Measurements from ENCODE around the gene RARRES1.

The RARRES1 gene

GRCh38 chr3:158768881-158769543, 36.8 kb upstream of the RARRES1 start:
- no peak for DNase-seq (ENCODE audit: extremely low spot score)
- ChIA-PET CTCF (no interaction called here), POLR2A (no interaction called here)
- TF ChIP-seq HDGF (IDR thresholded peaks at IDR 0.05; ENCODE audit: borderline replicate concordance): no peak
- no peak for TF ChIP-seq ZNF384 (IDR thresholded peaks at IDR 0.05)
- TF ChIP-seq TARDBP (IDR thresholded peaks at IDR 0.05): no peak
- no peak for TF ChIP-seq ELF4 (IDR thresholded peaks at IDR 0.05)
- no peak for TF ChIP-seq L3MBTL2 (conservative IDR thresholded peaks at IDR 0.05)
- no peak for TF ChIP-seq FOXM1 (IDR thresholded peaks at IDR 0.05; ENCODE audit: borderline replicate concordance)
- TF ChIP-seq ARNT (IDR thresholded peaks at IDR 0.05): no peak
- no peak for TF ChIP-seq PKNOX1 (IDR thresholded peaks at IDR 0.05)
- no peak for TF ChIP-seq CTBP1 (IDR thresholded peaks at IDR 0.05; ENCODE audit: borderline replicate concordance)
- TF ChIP-seq NFRKB (IDR thresholded peaks at IDR 0.05): no peak
- no peak for TF ChIP-seq SUZ12 (IDR thresholded peaks at IDR 0.05)
- TF ChIP-seq SP1 (IDR thresholded peaks at IDR 0.05): no peak
- no peak for TF ChIP-seq FOXA1 (IDR thresholded peaks at IDR 0.05)
- TF ChIP-seq BHLHE40 (IDR thresholded peaks at IDR 0.05; ENCODE audit: borderline replicate concordance): no peak
- TF ChIP-seq LEF1 (IDR thresholded peaks at IDR 0.05; ENCODE audit: borderline replicate concordance): no peak
- TF ChIP-seq FOXK2 (IDR thresholded peaks at IDR 0.05): no peak

GRCh38 chr3:158768361-158768787, 36.1 kb upstream of the RARRES1 start:
- TF ChIP-seq TARDBP (IDR thresholded peaks at IDR 0.05) (no peak), ZNF384 (IDR thresholded peaks at IDR 0.05) (no peak), FOXA1 (IDR thresholded peaks at IDR 0.05) (no peak), L3MBTL2 (conservative IDR thresholded peaks at IDR 0.05) (no peak), ARNT (IDR thresholded peaks at IDR 0.05) (no peak), SUZ12 (IDR thresholded peaks at IDR 0.05) (no peak), FOXK2 (IDR thresholded peaks at IDR 0.05) (no peak), FOXM1 (IDR thresholded peaks at IDR 0.05; ENCODE audit: borderline replicate concordance) (no peak), PKNOX1 (IDR thresholded peaks at IDR 0.05) (no peak), HDGF (IDR thresholded peaks at IDR 0.05; ENCODE audit: borderline replicate concordance) (no peak), CTBP1 (IDR thresholded peaks at IDR 0.05; ENCODE audit: borderline replicate concordance) (no peak)
- CTCF ChIA-PET: no interaction called here
- DNase-seq (ENCODE audit: extremely low spot score): no peak
- POLR2A ChIA-PET: no interaction called here

- ChIA-PET POLR2A (no interaction called here), CTCF (no interaction called here)
- DNase-seq (ENCODE audit: extremely low spot score): no peak
- TF ChIP-seq SUZ12 (IDR thresholded peaks at IDR 0.05) (no peak), ELF4 (IDR thresholded peaks at IDR 0.05) (no peak)
These were observed 34.1 kb upstream of the RARRES1 start for GRCh38 chr3:158766364-158766763.

- ChIA-PET CTCF (no interaction called here), POLR2A (no interaction called here)
- no peak for DNase-seq (ENCODE audit: extremely low spot score)
- no peak for TF ChIP-seq CTBP1 (IDR thresholded peaks at IDR 0.05; ENCODE audit: borderline replicate concordance)
- no peak for TF ChIP-seq PKNOX1 (IDR thresholded peaks at IDR 0.05)
- no peak for TF ChIP-seq ELF4 (IDR thresholded peaks at IDR 0.05)
These were observed 33.4 kb upstream of the RARRES1 start for GRCh38 chr3:158765518-158766205.

GRCh38 chr3:158763421-158763820, 31.2 kb upstream of the RARRES1 start:
- ChIA-PET CTCF (no interaction called here), POLR2A (no interaction called here)
- no peak for DNase-seq (ENCODE audit: extremely low spot score)
- TF ChIP-seq FOXA1 (IDR thresholded peaks at IDR 0.05) (no peak), LEF1 (IDR thresholded peaks at IDR 0.05; ENCODE audit: borderline replicate concordance) (no peak), ELF4 (IDR thresholded peaks at IDR 0.05) (no peak), HDGF (IDR thresholded peaks at IDR 0.05; ENCODE audit: borderline replicate concordance) (no peak), BHLHE40 (IDR thresholded peaks at IDR 0.05; ENCODE audit: borderline replicate concordance) (no peak)

- no peak for DNase-seq (ENCODE audit: extremely low spot score)
- ChIA-PET POLR2A (no interaction called here), CTCF (no interaction called here)
- TF ChIP-seq FOXA1 (IDR thresholded peaks at IDR 0.05): no peak
- TF ChIP-seq ELF4 (IDR thresholded peaks at IDR 0.05): no peak
- TF ChIP-seq PKNOX1 (IDR thresholded peaks at IDR 0.05): no peak
- TF ChIP-seq SP1 (IDR thresholded peaks at IDR 0.05): no peak
- no peak for TF ChIP-seq BHLHE40 (IDR thresholded peaks at IDR 0.05; ENCODE audit: borderline replicate concordance)
- TF ChIP-seq CTBP1 (IDR thresholded peaks at IDR 0.05; ENCODE audit: borderline replicate concordance): no peak
- no peak for TF ChIP-seq FOXM1 (IDR thresholded peaks at IDR 0.05; ENCODE audit: borderline replicate concordance)
- no peak for TF ChIP-seq SUZ12 (IDR thresholded peaks at IDR 0.05)
- no peak for TF ChIP-seq L3MBTL2 (conservative IDR thresholded peaks at IDR 0.05)
- no peak for TF ChIP-seq FOXK2 (IDR thresholded peaks at IDR 0.05)
- no peak for TF ChIP-seq HDGF (IDR thresholded peaks at IDR 0.05; ENCODE audit: borderline replicate concordance)
- TF ChIP-seq LEF1 (IDR thresholded peaks at IDR 0.05; ENCODE audit: borderline replicate concordance): no peak
- no peak for TF ChIP-seq TARDBP (IDR thresholded peaks at IDR 0.05)
- TF ChIP-seq ARNT (IDR thresholded peaks at IDR 0.05): no peak
- no peak for TF ChIP-seq NFRKB (IDR thresholded peaks at IDR 0.05)
- TF ChIP-seq ZNF384 (IDR thresholded peaks at IDR 0.05): no peak
These were observed 30.4 kb upstream of the RARRES1 start for GRCh38 chr3:158762701-158763100.

Measured in HEK293T (cell line).